IPS DF 4.7 (cell line): Measurements from ENCODE around the gene FAM151A.

ENCODE experiments used
- DNase-seq: peaks from one replicate; pipeline ENCODE4 v3.0.0-alpha.2; 2013; ENCODE audit warnings: low spot score; ENCODE audit errors: extremely low read depth

Gene FAM151A

DNA sequence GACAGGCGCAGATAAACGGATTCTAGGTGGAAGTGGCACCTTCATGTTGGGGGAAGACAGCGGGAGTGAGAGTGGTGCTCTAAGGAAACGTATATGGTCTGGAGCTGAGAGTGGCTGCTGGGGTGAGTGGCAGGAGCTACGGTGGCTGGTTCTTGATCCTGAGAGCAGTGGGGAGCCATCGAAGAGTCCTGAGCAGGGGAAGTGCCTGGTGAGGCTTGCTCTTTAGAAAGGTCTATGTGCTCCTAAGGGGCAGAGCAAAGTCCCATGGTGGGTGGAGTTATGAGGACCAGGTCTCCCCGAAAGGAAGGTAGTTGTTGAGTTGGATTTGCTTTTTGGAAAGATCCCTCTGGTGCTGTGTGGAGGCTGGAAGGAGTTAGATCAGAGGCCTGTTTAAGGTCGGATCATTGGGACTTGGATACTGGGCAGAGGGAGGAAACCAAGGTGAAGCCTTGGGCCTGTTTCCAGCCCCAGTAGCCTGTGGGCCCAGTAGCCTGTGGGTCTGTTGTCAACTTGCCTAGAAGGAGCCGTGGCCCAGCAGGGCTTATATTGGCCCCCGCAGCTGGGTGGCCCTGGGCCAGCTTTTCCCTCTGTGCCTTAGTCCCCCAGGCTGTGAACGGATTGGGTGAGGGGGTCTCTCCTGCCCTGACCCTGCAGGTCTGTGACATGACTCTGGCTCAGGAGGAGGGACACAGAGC is 42.3 kb downstream of the FAM151A start:
- DNase-seq = no peak

DNA sequence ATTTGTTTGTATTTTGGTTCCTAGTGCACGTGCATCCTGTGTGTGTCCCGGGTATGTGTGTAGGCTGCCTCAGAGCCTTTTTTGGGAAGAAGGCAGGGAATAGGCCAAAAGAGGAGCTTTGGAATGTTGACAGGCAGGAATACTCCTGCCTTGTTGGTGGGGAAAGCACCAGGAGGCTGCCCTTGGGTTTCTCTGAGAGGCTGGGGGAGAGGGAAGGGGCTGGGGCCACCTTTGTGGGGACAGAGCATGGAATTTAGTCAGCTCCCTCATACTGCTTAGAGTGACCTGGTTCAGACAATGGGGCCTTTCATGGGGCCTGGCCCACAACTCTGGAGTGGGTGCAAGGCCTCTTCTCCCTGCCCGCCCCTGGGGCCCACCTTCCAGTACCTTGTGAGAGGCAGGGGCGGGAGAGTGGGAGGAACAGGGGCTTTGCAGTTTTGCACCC is 44.0 kb downstream of the FAM151A start:
- no peak for DNase-seq

DNA sequence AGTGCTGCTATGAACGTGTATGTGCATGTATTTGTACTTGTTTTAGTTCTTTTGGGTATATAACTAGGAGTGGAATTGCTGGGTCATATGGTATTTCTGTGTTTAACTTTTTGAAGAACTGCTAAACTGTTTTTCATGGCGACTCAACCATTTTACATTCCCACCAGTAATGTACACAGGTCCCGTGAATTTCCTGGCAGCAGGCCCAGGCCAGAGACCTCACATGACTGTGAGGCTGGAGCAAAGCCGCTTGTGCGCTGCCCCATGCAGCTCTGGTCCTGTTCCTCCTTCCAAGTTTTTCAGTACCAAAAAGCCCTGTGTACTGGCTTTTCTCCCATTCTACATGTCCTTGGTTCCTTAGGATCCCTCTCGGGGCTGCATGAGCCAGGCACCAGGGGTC is 45.7 kb downstream of the FAM151A start:
- DNase-seq = no peak

DNA sequence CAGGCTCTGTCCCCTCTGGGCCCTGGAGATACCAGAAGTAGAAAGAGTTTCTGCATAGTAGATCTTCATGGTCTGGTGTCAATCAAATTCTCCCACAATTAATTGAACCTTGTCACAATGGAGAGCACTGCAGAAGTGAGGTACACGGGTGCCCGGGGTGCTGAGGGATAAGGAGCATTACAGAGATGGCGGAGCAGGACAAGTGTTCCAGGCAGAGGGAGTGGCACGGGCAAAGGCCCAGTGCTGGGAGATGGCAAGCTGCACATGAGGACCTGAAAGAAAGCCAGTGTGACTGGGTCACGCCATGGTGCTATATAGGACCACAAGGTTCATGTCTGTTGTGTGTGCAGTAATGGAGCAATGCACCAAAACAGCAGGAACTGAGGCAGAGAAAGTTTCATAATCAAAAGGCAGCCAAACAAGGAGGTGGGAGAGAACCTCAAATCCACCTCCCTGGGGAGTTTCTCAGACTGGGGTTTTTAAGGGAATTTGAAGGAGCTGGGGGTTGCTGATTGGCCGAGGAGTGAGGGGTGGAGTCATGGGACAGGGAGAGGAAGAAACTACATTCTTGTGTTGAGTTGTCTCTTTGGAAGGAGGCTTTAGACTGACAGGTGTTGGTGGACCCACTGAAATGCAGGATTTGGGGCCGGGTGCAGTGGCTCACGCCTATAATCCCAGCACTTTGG is 47.6 kb downstream of the FAM151A start:
- DNase-seq = no peak

DNA sequence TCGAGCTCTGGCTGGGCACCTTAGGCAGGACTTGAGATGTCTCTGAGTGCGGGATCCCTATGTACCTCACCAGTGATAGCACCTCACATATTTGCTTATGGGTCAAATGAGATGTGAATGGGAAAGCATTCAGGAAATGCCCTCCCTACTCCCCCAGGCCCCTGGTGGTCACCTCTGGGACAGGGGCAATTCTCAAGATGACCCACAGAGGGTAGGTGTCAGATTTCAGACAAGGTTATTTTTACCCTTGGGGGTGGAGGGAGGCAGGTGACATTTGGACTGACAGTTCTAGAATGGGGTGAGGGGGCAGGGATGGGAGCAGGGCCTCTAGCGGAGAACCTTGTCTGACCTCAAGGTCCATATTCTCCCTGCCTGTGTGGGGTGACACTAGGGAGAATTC is 48.2 kb downstream of the FAM151A start:
- no peak for DNase-seq

DNA sequence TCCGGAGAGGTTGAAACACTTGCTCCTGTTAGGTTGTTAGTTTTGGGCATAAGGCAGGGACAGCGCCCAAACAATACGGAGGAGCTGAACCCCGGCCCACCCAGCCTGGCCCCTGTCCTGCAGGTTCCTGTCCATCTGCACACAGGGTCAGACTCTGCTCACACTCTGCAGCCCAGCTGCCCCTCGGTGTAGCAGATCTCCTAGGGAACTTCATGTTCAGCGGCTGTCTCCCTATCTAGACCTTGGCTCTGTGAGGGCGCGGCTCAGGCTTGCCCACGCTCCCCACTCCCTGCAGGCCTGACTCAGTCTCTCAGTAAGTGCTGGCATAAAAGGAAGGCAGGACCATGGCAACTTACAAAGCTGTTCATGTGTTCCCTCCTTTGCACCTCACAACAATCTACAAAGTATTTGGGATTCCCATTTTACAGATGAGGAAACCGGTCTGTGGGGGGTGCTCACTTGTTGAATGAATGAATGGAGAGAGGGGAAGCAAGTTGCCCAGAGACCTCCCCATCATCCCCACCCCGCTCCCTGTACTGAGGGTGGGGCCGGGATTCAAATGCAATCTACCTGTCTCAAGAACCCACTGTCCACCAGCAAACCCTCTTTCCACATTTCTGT is 49.1 kb downstream of the FAM151A start:
- DNase-seq = no peak

DNA sequence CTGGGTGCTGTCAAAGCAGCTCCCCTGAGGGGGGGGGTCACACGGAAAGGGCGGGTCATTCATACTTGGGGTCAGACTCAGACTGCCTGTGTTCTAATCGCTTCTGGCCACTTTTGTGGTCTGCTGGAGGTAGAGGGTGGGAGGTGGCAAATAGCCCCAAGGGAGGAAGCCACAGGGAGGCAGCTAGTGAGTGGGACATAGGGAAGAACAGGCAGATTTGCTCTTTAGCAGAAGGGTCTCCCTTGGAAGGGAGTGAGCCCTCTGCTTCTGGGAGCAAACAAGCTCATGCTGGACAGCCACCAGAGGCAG is 50.8 kb downstream of the FAM151A start:
- no peak for DNase-seq

DNA sequence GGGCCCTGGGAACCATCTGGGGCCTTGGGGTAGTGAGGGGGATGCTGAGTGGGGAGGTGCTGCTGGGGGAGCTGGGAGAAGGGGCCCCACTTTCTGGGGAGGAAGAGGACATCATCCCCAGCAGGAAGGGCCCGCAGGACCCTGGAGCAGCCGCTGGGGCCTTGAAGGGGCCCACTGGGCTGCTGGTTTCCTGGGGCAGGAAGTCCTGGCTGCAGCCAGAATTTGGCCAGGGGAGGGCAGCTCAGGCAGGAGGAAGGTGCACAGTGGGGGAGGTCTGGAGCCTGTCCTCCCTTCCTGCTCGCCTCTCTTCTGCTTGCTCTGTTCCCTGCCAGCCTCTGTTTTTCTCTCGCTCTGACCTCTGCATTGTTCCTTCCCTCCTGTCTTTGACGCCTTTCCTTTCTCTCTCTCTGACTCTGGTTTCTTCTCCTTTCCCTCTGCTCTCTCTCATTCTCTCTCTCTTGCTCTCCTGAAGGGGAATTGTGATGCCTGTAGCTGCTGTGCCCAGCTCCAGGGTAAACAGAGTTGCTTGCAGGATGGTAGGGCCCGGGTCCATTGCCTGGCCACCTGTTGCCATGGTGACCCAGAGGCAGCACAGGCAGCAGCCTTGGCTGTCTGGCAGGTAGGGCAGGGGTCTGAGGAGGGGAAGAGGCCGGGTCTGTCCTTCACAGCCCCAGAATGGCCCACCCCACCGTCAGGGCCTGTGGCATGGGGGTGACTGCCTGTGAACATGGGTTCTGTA is 51.4 kb downstream of the FAM151A start:
- no peak for DNase-seq

DNA sequence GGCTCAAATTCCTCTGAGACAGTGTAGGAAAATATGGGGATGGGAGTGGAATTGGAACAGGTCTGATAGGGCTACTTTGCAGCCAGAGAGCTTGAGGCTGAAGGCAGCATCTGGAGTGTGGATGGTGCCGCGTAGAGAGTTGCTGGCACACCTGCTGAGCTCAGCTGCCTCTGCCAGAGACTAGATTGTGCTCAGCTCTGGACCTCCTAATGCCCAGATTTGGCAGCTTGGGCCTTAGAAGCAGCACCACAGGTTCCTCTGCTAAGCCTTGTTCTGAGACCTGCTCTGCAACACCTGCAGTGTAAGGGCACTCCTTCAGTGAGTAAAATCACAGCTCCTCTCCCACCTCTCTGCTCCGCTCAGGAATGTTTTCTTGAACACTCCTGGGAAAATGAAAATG is 52.0 kb downstream of the FAM151A start:
- DNase-seq = no peak

DNA sequence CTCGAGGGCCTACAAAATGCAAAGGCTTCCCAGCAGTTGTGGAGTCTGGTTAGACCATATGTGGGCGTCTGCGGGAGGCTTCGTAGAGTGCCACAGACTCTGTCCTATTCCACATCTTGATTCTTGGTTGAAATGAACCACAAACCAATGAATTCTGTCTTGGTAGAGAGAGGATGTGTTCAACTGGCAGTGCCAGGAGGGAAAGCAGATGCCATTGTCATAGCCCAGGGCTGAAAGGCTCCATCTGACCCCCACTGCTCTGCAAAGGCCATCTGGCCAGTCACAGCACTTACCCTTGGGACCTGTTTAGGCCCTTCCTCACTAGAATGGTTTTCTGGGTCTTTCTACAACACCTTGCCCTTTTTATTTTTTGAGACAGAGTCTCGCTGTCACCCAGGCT is 53.2 kb downstream of the FAM151A start:
- no peak for DNase-seq

DNA sequence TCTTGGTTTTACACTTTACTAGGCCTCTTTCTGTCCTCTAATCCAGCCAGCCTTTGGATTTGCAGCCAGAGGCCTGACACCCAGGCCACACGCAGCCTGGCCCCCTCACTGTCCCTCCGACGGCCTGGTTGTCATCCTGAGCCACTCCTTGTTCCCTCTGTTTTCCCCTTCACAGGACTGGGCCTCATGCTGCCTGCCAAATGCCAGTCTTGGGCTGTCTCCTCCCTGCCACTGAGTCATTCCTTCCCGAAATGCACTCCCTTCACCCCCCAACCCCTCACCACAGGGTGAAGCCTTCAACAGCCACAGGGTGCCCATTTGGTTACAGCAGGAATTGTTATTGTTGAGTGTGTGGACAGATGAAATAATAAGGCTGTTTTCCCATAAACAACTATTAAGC is 54.0 kb downstream of the FAM151A start:
- DNase-seq = no peak

DNA sequence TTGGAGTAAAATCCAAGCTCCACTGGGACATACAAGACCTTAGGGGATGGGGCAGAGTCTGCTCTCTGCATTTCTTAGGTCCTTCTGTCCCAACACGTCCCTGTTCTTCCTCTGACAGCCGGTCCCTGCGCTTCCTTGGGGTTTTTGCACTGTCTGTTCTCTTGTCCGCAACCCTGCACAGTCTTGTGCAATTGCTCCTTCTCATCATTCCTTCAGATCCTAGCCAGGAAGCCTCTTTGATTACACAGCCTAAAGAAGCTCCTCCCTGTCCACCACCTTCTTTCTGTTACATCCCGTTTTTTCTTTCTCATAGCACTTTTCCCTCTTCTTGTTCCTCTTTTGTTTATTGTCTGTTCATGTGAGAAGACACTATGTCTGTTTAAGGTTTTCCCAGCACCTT is 55.4 kb downstream of the FAM151A start:
- no peak for DNase-seq

DNA sequence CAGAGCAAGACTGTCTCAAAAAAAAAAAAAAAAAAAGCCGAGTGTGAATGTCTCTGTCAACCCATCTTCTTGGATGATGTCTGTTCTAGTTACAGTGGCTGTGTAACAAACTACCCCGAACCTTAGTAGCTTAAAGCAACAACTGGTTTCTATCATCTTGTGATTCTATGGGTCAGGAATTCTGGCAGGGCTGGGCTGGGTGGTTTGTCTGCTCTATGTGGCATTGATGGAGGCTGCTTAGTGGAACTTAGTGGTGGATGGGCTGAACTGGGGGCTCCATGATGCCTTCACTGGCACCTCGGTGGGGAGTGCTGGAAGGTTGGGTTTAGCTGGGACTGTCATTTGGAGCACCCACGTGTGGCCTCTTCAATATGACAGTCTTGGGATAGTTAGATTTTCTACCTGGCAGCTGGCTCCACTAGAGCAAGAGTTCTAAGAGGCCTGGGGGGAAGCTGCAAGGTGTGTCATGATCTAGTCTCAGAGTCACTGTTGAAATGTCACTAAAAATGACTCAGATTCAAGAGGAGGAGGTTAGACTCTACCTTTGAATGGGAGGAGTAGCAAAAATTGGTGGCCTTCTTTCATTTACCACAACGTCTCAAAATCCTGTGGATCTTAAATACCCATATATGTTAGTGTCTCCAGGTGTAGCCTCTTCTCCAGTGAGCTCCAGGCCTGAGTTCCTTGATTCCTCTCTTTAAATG is 56.7 kb downstream of the FAM151A start:
- DNase-seq = no peak

DNA sequence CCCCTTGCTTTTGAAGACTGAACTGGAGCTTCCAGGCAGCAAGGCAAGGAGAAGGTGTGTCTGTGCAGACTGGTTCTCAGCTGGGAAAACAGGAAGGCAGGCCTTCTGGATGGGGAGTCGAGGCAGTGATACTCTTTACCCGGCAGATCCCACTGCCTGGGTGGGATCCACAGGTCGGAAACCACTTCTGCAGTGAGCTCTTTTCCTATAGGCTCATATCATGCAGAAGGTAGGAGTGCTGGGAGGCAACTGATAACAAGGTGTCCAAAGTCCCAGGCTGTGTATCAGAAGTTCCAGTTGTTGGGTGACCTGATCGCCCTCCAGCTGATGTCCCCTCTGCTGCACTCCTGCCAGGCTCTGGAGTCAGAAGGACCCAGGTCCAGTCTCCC is 58.2 kb downstream of the FAM151A start:
- DNase-seq = no peak

DNA sequence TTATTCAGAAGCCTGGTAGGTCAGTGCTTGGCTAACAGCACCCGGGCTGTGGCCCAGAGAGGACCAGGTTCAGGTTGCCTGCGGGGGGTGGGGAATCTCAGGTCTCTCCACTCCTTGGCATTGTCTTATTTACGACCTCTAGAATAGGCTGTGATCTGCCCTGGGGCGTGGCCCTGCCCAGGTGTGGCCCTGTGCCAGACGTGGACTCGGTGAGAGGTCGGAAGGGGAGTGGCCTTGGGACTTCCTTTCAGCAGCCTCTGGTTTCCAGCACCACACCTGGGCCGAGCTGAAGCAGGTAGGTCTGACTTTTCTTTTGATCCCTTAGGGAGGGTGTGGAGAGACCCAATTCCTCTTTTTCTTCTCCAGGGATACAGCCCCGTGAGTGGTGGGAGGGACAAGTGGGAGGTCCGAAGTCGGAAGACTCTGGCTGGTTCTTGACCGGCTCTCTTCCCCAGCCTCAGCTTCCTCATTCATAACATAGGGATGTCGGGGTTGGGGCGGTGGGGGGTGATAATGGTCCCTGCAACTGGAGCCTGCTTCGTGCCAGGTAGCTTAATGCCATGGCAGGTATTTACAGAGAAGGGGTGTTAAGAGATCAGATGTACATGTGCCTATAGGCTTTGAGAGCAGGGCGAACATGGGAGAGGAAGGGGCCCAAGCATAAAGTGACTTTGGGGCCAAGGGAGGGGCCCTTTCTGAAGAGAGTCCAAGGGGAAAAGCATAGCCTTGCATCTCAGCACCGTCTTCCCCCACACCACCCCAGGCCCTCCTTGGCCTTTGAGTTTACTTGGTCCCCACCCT is 58.8 kb downstream of the FAM151A start:
- no peak for DNase-seq

DNA sequence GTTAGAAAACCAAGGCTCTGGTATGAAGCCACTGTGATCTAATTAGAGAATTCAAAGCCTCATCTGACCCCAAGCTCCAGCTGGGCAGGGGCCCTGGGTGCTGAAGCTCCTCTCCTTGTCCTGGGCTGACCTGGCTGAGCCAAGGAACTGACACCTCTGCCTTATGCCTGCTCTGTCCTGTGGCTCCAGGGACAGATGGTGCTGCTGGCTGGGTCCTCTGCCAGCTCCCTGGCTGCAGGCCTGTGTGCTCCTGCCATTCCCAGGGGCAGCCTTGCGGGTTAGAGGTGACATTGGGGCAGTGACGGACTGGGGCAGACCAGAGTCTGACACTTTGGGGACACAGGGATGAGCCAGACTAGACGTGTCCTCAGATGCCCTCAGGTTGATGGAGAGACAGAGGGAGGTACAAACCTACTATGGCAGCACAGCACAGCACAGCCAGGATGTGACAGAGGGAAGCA is 63.5 kb downstream of the FAM151A start:
- no peak for DNase-seq
